Trophoblast cell (in vitro differentiated cells and primary cell): ENCODE data around the gene TTLL6.

ENCODE experiments used
- DNase-seq, 2 donors: peaks; one replicate each; pipeline ENCODE4 v3.0.0-alpha.2; 2016
- H2AFZ ChIP-seq: 2 replicates; pipeline ENCODE4 v1.6.1; 2013; ENCODE audit warnings: low read length, moderate library complexity, mild to moderate bottlenecking; ENCODE audit not compliant: insufficient read depth, poor library complexity
- H2AK5ac ChIP-seq: 2 replicates; pipeline ENCODE4 v1.6.1; 2013; ENCODE audit warnings: mild to moderate bottlenecking, low read length
- H2BK120ac ChIP-seq: 2 replicates; pipeline ENCODE4 v1.6.1; 2013; ENCODE audit warnings: low read length, mild to moderate bottlenecking, moderate library complexity; ENCODE audit not compliant: insufficient read depth, poor library complexity
- H2BK12ac ChIP-seq: 2 replicates; pipeline ENCODE4 v1.6.1; 2013; ENCODE audit warnings: mild to moderate bottlenecking, low read length, moderate library complexity
- H2BK5ac ChIP-seq: 2 replicates; pipeline ENCODE4 v1.6.1; 2013; ENCODE audit warnings: low read length, low read depth, moderate library complexity, mild to moderate bottlenecking; ENCODE audit not compliant: poor library complexity
- H3K14ac ChIP-seq: 2 replicates; pipeline ENCODE4 v1.6.1; 2013; ENCODE audit warnings: mild to moderate bottlenecking, low read length
- H3K18ac ChIP-seq: 2 replicates; pipeline ENCODE4 v1.6.1; 2013; ENCODE audit warnings: mild to moderate bottlenecking, low read length
- H3K23ac ChIP-seq: 2 replicates; pipeline ENCODE4 v1.6.1; 2013; ENCODE audit warnings: low read length
- H3K27ac ChIP-seq: 2 replicates; pipeline ENCODE4 v1.5.1; 2013; ENCODE audit warnings: low read depth, mild to moderate bottlenecking, inconsistent platforms, low read length, moderate library complexity
- H3K27me3 ChIP-seq: 2 replicates; pipeline ENCODE4 v1.6.1; 2013; ENCODE audit warnings: inconsistent platforms, mild to moderate bottlenecking, low read length, moderate library complexity; ENCODE audit not compliant: insufficient read depth
- H3K36me3 ChIP-seq, 2 experiments: 1 replicate in 1 of 2; 2 replicates in 1 of 2; pipeline ENCODE4 v1.6.1; 2013; ENCODE audit warnings: low read length in 2 of 2, mild to moderate bottlenecking in 2 of 2, moderate library complexity in 1 of 2; ENCODE audit not compliant: insufficient read depth in 2 of 2, control insufficient read depth in 1 of 2
- H3K4ac ChIP-seq: 2 replicates; pipeline ENCODE4 v1.6.1; 2013; ENCODE audit warnings: low read depth, mild to moderate bottlenecking, low read length, moderate library complexity
- H3K4me1 ChIP-seq, 2 experiments: 1 replicate in 1 of 2; 2 replicates in 1 of 2; pipeline ENCODE4 v1.6.1; 2013; ENCODE audit warnings: low read length in 2 of 2, mild to moderate bottlenecking in 2 of 2, moderate library complexity in 1 of 2; ENCODE audit not compliant: insufficient read depth in 2 of 2, control insufficient read depth in 1 of 2
- H3K4me2 ChIP-seq: 2 replicates; pipeline ENCODE4 v1.6.1; 2013; ENCODE audit warnings: inconsistent platforms, mild to moderate bottlenecking, low read length, moderate library complexity
- H3K4me3 ChIP-seq: 2 replicates; pipeline ENCODE4 v1.5.1; 2013; ENCODE audit warnings: mild to moderate bottlenecking, low read depth, low read length, inconsistent platforms
- H3K79me1 ChIP-seq: one replicate; pipeline ENCODE4 v1.6.1; 2013; ENCODE audit warnings: low read length
- H3K79me2 ChIP-seq: 2 replicates; pipeline ENCODE4 v1.6.1; 2013; ENCODE audit warnings: low read length, mild to moderate bottlenecking; ENCODE audit not compliant: control insufficient read depth, insufficient read depth, poor library complexity
- H3K9ac ChIP-seq: 2 replicates; pipeline ENCODE4 v1.6.1; 2013; ENCODE audit warnings: mild to moderate bottlenecking, low read length
- H3K9me3 ChIP-seq: 2 replicates; pipeline ENCODE4 v1.6.1; 2013; ENCODE audit warnings: low read depth, mild to moderate bottlenecking, control low read depth, inconsistent platforms, low read length; ENCODE audit not compliant: insufficient read depth
- H4K12ac ChIP-seq: 2 replicates; pipeline ENCODE4 v1.6.1; 2013; ENCODE audit warnings: low read depth, mild to moderate bottlenecking, low read length, moderate library complexity
- H4K8ac ChIP-seq: 2 replicates; pipeline ENCODE4 v1.6.1; 2013; ENCODE audit warnings: low read depth, mild to moderate bottlenecking, low read length, moderate library complexity
- H4K91ac ChIP-seq: one replicate; pipeline ENCODE4 v1.6.1; 2013; ENCODE audit warnings: low read depth, mild to moderate bottlenecking, low read length, moderate library complexity
- WGBS: extraction: QIAGEN DNeasy Blood & Tissue Kit; methylation state at CpG from one replicate; pipeline ENCODE4 v1.1.7; 2013; ENCODE audit warnings: missing lambda C conversion rate; ENCODE audit not compliant: insufficient read length, insufficient coverage; ENCODE audit errors: extremely low coverage; 5-methylcytosine and 5-hydroxymethylcytosine counted together

The TTLL6 gene

DNA sequence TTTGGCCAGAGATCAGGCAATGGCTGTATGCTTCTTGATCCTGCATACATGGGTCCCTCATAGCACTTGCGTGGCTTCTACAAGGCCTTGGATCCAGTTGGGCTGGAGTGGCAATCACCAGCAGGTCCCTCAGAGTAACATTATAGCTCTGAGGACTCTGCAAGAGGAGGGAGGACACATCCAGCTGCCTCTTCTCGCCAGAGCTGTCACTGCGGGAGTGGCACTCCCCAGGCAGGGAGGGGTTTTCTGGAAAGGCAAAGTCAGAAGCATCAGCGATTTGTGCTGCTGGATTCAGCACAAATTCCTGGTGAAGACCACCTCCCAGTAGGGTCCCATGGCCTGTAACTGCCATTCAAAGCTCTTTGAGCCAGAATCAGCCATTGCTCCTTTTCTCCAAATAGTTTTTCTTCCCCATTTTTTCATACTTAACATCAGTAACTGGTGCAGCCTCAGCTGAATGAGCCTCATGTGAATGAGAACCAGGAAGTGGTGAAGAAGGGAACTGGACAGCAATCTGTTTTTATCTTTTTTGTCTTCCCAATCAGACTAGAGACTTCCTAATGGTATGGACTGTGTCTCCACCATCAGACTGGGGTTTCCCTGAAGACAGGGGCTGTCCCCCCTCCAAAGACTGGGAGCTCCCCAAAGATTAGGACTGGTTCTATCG, 47.9 kb downstream of the TTLL6 start:
- Histone ChIP-seq H3K4me3 (no peak overlapping the region), H2BK5ac (no peak overlapping the region), H3K36me3 (no peaks in the 10 kb centered on the region), H3K23ac (no peak overlapping the region), H4K91ac (no peak overlapping the region), H3K27ac (no peak overlapping the region), H3K4me1 (no peaks in the 10 kb centered on the region), H3K9ac (no peak overlapping the region), H3K27me3 (no peaks in the 10 kb centered on the region), H2BK120ac (no peak overlapping the region), H3K9me3 (no peaks in the 10 kb centered on the region), H3K4ac (no peak overlapping the region), H3K4me2 (no peak overlapping the region), H4K12ac (no peak overlapping the region), H2BK12ac (no peak overlapping the region), H3K18ac (no peak overlapping the region), H3K79me2 (no peaks in the 10 kb centered on the region), H2AK5ac (no peak overlapping the region), H3K79me1 (no peaks in the 10 kb centered on the region), H2AFZ (no peak overlapping the region), H3K14ac (no peak overlapping the region), H4K8ac (no peak overlapping the region)
- no peak for DNase-seq
- no CpG with 5 or more reads among the region's 5 CpGs for WGBS

GRCh38 chr17:48767263-48767774, 49.7 kb downstream of the TTLL6 start:
- Histone ChIP-seq H2BK5ac (no peak overlapping the region), H3K9ac (no peak overlapping the region), H4K91ac (no peak overlapping the region), H3K4ac (no peak overlapping the region), H3K4me1 (no peaks in the 10 kb centered on the region), H3K9me3 (no peaks in the 10 kb centered on the region), H4K12ac (no peak overlapping the region), H2AFZ (no peak overlapping the region), H3K27me3 (no peaks in the 10 kb centered on the region), H3K4me3 (no peak overlapping the region), H3K27ac (no peak overlapping the region), H2BK120ac (no peak overlapping the region), H3K4me2 (no peak overlapping the region), H3K79me1 (no peaks in the 10 kb centered on the region), H3K79me2 (no peaks in the 10 kb centered on the region), H3K18ac (no peak overlapping the region), H2AK5ac (no peak overlapping the region), H3K14ac (no peak overlapping the region), H2BK12ac (no peak overlapping the region), H4K8ac (no peak overlapping the region), H3K23ac (no peak overlapping the region), H3K36me3 (no peaks in the 10 kb centered on the region)
- no CpG with 5 or more reads among the region's 4 CpGs for WGBS
- no peak for DNase-seq

DNA sequence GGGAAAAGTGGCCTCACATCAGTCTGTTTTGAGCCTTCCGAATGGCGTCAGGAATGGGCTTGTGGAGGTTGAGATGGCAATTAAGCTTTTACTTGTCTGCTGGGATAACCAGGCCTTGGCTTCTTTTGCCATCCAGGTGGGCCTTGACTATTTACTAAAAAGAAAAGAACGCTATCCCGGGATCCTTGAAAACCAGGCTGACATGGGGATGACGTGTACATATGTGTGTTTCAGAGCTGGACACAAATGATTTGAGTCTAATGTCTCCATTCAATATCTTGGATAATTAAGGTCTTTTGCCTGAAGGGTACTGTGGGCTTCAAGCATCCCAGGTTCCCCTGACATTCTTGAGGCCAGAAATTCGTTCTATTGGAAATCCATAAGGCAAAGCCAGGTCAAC, 55.9 kb downstream of the TTLL6 start:
- Histone ChIP-seq H2BK5ac (no peak overlapping the region), H3K23ac (no peak overlapping the region), H3K18ac (no peak overlapping the region), H2AFZ (no peak overlapping the region), H3K4ac (no peak overlapping the region), H2AK5ac (no peak overlapping the region), H3K9ac (no peak overlapping the region), H3K79me1 (no peaks in the 10 kb centered on the region), H3K4me1 (no peaks in the 10 kb centered on the region), H3K4me2 (no peak overlapping the region), H3K14ac (no peak overlapping the region), H3K79me2 (no peaks in the 10 kb centered on the region), H3K27me3 (peaks cover 15% of the 10 kb centered on the region), H4K12ac (no peak overlapping the region), H2BK12ac (no peak overlapping the region), H2BK120ac (no peak overlapping the region), H3K4me3 (no peak overlapping the region), H3K36me3 (no peaks in the 10 kb centered on the region), H3K27ac (no peak overlapping the region), H4K8ac (no peak overlapping the region), H3K9me3 (peaks cover 4% of the 10 kb centered on the region), H4K91ac (no peak overlapping the region)
- WGBS = no CpG with 5 or more reads among the region's 6 CpGs
- no peak for DNase-seq

DNA sequence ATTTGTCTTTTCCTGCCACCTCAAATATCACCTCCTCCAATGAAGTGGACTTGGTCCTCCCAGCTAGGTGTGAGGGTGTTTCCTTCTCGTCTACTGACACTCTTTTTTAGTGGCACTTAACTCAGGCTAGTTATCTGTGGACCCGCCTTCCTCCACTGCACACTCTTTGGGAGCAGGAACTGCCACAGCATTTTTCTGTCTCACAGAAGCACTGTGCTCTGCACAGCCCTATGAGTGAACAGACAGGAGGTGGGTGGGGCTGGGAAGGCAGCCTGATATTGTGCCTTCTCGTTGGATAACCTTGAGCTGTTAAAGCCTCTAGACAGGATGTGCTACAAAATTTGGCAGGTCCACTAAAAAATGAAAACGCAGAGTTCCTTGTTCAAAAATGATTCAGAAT, 56.6 kb downstream of the TTLL6 start:
- no peak overlapping the region for H3K14ac ChIP-seq
- H3K4me1 ChIP-seq = no peaks in the 10 kb centered on the region
- no CpG with 5 or more reads among the region's 4 CpGs for WGBS
- H3K79me1 ChIP-seq = no peaks in the 10 kb centered on the region
- no peak overlapping the region for H3K4me2 ChIP-seq
- H3K23ac ChIP-seq = no peak overlapping the region
- no peak overlapping the region for H2AFZ ChIP-seq
- H3K9me3 ChIP-seq = peaks cover 4% of the 10 kb centered on the region
- H3K79me2 ChIP-seq = no peaks in the 10 kb centered on the region
- no peak overlapping the region for H2BK120ac ChIP-seq
- no peak overlapping the region for H3K18ac ChIP-seq
- H3K9ac ChIP-seq = no peak overlapping the region
- no peak overlapping the region for H3K4ac ChIP-seq
- H3K36me3 ChIP-seq = no peaks in the 10 kb centered on the region
- no peak overlapping the region for H2BK12ac ChIP-seq
- DNase-seq = no peak
- H4K8ac ChIP-seq = no peak overlapping the region
- no peak overlapping the region for H2AK5ac ChIP-seq
- H3K27ac ChIP-seq = no peak overlapping the region
- H3K27me3 ChIP-seq = peaks cover 21% of the 10 kb centered on the region
- H2BK5ac ChIP-seq = no peak overlapping the region
- no peak overlapping the region for H4K12ac ChIP-seq
- H4K91ac ChIP-seq = no peak overlapping the region
- H3K4me3 ChIP-seq = no peak overlapping the region
